Spleen (tissue), 7 donors: ENCODE data around the gene PPP1R1B.

Experiments
- CTCF ChIP-seq, 11 experiments: fragments of 200-600 bp in 7 of 11; fragments of 450-650 bp in 4 of 11; sonication (generic) in 4 of 11; IDR thresholded peaks in 8 of 11; conservative IDR thresholded peaks in 3 of 11; 1 replicate in 7 of 11; 2 replicates in 4 of 11; pipeline versions ENCODE4 v1.4.0 to v1.8.0; 2016 to 2021; ENCODE audit warnings: antibody characterized with exemption in 11 of 11, inconsistent platforms in 4 of 11, mild to moderate bottlenecking in 1 of 11
- POLR2A ChIP-seq, 3 donors: fragments of 450-650 bp; IDR thresholded peaks; one replicate each; pipeline ENCODE4 v1.5.1; 2017; ENCODE audit warnings: antibody characterized with exemption in 3 of 3, mild to moderate bottlenecking in 1 of 3
- donor health status: DM: no; HTN: no; CAD: no; lungs with moderate emphysema.
- donor health status: DM: no; HTN: no; CAD: no.
- donor health status: DM: no; HTN: no; CAD: no.

DNA sequence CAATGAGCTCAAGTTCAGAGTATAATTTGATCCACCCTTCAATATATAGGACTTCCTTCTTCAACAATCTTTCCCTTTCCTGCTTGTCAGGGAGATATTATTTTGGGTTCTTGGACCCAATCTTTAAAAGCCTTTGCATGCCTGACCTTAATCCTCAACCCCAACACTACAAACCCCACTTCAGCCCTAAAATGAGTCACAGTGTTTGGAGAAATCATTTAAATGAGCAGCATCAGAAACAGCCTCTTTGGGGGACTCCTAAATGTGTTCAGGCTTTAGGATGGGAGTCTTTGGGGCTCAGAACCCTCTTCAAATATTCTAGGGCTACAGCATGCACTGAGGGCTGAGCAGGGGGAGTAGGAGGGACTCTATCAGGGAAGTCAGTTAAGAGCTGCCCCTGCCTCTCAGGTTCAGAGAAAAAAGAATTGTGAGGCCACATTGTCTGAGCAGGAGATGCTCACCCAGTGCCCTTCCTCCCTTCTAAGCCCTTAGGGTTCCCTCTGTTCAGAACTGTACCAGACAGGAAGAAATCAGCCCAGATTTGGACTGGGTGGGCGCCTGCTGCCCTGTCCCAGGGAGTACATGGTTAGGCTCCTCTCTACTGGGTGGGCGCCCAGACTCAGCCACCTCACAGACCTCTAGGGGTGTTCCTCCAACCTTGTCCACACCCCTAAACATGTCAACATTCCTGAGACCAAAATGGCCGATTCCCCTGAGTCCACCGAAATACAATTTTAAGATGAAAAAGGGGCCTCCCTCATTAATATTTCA, 24.0 kb upstream of the PPP1R1B start:
- TF ChIP-seq POLR2A (IDR thresholded peaks at IDR 0.05) (no peak), CTCF (IDR thresholded peaks at IDR 0.05 in 8 of 11, conservative IDR thresholded peaks at IDR 0.05 in 3 of 11) (no peak)
